Spleen (tissue), 7 donors: ENCODE data around the gene MICAL3.

Experiments used
- POLR2A ChIP-seq, 3 donors: fragments of 450-650 bp; IDR thresholded peaks; one replicate each; pipeline ENCODE4 v1.5.1; 2017; ENCODE audit warnings: antibody characterized with exemption in 3 of 3, mild to moderate bottlenecking in 1 of 3
- TF ChIP-seq, protein P1 (sequence below), 11 experiments: fragments of 200-600 bp in 7 of 11; fragments of 450-650 bp in 4 of 11; sonication (generic) in 4 of 11; IDR thresholded peaks in 8 of 11; conservative IDR thresholded peaks in 3 of 11; 1 replicate in 7 of 11; 2 replicates in 4 of 11; pipeline versions ENCODE4 v1.4.0 to v1.8.0; 2016 to 2021; ENCODE audit warnings: antibody characterized with exemption in 11 of 11, inconsistent platforms in 4 of 11, mild to moderate bottlenecking in 1 of 11
- donor health status: DM: no; HTN: no; CAD: no; lungs with moderate emphysema.
- donor health status: DM: no; HTN: no; CAD: no.
- donor health status: DM: no; HTN: no; CAD: no.

DNA sequence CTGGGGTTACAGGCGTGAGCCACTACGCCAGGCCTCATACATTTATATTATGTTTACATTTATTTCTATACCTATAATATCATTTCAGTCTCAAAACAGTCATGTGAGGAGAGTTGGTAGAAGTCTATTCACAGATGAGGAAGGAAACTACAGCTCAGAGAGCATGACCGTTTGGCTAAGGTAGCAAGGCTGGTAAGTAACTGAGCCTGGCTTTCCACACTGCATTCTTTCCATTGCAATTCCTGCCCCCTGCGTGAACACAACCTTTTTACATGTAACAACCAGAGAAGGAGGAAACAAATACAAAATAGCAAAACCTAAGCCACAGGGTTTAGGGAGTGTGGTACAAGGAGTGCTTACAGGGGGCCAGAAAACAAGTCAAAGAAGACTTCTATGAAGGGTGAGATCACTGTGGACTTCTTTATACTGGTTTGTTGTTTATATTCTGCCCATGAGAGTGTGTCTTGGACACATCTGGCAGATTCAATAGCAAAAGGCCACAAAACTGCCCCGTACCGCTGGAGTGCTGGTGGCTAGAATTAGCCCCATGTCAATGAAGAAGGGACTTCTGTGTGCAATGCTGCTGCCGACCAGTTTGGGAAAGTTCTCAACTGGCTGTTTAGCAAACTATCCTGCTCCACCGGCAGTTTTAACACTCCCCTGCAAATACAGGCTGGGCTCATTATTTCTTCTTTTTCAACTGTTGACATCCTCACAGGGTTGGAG is 19.0 kb downstream of the MICAL3 start:
- TF ChIP-seq, protein P1, sequence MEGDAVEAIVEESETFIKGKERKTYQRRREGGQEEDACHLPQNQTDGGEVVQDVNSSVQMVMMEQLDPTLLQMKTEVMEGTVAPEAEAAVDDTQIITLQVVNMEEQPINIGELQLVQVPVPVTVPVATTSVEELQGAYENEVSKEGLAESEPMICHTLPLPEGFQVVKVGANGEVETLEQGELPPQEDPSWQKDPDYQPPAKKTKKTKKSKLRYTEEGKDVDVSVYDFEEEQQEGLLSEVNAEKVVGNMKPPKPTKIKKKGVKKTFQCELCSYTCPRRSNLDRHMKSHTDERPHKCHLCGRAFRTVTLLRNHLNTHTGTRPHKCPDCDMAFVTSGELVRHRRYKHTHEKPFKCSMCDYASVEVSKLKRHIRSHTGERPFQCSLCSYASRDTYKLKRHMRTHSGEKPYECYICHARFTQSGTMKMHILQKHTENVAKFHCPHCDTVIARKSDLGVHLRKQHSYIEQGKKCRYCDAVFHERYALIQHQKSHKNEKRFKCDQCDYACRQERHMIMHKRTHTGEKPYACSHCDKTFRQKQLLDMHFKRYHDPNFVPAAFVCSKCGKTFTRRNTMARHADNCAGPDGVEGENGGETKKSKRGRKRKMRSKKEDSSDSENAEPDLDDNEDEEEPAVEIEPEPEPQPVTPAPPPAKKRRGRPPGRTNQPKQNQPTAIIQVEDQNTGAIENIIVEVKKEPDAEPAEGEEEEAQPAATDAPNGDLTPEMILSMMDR (IDR thresholded peaks at IDR 0.05 in 8 of 11, conservative IDR thresholded peaks at IDR 0.05 in 3 of 11), result no peak
- TF ChIP-seq POLR2A (IDR thresholded peaks at IDR 0.05), result no peak
